GM19397 (cell line): ENCODE measurements around the gene FGF14.

Source experiments
- ATAC-seq: cut with Tn5 transposase; IDR thresholded peaks from one replicate; pipeline ENCODE4 v1.9.1; 2021; ENCODE audit warnings: mild to moderate bottlenecking, moderate library complexity; ENCODE audit not compliant: unreplicated experiment

The FGF14 gene

DNA sequence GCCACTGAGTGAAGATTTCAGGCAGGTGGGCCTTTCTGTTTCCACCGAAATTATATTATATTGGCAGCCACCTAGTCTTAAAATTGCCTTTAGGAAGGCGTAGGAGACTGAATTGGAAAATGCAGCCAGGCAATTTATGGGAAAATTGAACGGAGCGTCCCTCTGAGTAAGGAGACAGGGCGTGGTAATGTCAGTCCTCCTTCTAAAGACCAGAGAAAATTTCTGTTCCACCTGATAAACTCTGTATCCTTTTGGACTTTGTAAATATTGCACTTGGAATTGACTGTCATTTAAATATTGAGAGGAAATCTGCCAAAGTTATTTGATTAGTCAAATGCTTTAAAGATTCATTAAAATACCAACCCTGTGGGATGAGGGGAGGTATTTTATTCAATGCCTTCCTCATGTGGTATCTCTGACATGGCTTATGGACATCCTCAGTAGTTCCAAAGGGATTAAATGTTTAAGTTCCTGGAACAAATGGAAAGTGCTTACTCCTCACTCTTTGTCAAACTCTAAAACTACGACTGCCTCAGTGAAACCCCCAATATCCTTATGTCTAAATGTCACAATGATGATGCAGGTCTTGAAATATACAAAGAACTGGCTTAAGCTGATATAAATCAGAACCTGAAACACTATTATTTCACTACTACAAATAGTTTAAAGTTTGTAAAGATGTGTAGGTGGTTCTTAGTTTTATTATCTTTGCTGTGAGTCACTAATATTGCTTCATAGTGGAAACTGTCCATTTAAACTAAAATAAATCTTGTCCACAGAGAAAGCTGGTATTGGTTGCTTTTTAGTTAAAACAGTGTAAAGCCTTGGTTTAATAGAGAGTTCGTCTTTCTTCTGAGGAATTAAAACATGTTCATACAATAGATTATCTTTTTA lies 203.2 kb downstream of the FGF14 start:
- no peak for ATAC-seq

GRCh38 chr13:102197193-102197592 lies 204.7 kb downstream of the FGF14 start:
- ATAC-seq = no peak

DNA sequence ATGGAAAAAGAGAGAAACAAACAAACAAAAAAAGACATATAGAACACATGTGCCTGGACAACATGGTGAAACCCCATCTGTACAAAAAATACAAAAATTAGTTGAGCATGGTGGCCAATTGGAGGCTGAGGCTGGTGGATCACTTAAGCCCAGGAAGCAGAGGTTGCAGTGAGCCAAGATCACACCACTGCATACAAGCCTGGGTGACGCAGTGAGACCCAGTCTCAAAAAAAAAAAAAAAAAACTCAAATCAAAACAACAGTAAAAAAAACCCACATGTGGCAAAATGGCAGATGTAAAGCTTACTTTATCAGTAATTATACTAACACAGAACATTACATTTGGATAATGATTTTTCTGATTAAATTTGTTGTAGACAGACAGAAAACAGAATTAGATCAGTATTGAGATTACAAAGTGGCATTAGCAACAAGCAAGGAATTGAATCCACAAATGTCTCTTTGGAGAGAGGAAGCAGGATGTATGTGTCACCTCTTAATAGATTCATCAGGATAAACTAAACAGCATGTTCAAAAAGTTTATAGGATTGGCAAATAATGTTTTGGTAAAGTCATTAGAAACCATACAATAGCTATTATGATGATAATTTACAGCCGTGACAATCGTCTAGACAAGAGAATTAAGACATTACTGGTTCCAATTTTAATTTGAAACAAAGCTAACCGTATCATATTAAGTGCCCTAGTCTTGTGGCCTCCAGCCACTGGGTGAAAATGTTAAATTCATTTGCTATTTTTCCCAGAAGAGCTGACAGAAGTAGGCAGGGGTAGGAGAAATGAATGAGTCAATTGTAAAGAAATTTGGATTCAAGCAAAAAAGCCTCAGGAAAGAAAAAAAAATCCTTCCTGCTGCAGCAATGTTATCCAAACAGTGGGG lies 206.0 kb downstream of the FGF14 start:
- ATAC-seq = no peak

GRCh38 chr13:102192858-102193257 lies 209.0 kb downstream of the FGF14 start:
- no peak for ATAC-seq

- ATAC-seq = no peak
Observed at GRCh38 chr13:102191951-102192502, 209.8 kb downstream of the FGF14 start.

DNA sequence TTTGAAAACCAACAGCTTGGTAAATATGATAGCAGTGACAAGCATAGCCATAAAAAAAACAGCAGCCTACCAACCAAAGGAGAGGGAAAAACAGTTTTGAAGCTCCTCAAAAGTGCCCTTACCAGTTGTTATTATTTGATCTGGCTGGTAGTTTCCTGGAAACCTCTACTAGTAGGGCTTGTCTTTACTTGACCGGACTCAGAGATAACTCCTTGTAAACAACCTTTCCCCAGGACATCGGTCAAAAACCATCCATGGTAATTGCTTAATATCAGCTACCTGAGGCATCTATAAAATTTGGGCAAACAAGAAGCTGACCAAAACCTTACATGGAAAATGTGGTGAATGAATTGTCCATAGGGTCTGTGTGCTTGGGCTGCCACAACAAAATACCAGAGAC lies 210.9 kb downstream of the FGF14 start:
- no peak for ATAC-seq

DNA sequence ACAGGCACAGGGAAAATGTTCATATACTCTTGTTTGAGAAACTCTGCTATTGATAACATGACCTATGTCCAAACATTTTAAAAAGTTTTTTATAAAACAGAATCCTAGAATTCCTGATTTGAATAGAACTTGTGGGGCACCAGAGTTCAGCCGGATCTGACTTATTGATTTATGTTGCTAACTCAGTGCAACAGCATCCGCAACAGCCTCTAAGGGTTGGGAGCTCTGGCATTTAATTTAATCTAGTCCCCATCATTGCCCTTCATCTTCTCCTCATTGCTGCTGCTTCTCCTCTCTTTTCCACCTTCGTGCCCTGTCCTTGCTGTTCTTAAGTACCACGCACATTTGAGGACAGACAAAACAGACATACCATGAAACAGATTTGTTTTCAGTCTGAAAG lies 214.5 kb downstream of the FGF14 start:
- ATAC-seq = no peak

DNA sequence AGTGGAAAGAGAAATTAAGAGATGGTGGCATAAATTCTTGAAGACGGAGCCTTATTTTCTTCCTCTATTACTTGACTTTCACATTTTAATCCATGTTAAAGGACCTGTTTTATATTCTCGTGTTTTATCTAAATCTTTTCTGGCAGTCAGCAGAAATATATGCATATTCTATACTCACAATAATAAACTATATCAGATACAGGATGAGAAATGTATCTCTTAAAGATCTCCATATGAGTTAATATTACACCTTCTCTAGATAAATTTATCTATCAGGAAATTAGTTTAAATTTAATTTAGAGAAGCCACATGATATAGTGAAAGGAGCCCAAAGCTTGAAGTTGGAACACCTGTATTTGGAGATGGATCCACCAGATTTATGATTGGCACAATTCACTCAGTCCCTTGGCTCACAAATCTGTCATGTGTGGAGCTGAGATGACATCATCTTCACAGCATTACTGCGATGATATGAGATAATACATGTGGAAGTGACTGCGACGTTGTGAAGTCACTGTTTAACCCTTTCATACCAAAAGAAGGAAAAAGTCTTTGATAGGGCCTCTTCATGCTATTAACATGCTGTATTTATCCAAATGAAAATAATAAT lies 216.4 kb downstream of the FGF14 start:
- ATAC-seq = no peak

- no peak for ATAC-seq
Observed at GRCh38 chr13:102183509-102184182, 218.2 kb downstream of the FGF14 start.

GRCh38 chr13:102182170-102182569 lies 219.7 kb downstream of the FGF14 start:
- no peak for ATAC-seq

GRCh38 chr13:102177431-102177830 lies 224.4 kb downstream of the FGF14 start:
- no peak for ATAC-seq

DNA sequence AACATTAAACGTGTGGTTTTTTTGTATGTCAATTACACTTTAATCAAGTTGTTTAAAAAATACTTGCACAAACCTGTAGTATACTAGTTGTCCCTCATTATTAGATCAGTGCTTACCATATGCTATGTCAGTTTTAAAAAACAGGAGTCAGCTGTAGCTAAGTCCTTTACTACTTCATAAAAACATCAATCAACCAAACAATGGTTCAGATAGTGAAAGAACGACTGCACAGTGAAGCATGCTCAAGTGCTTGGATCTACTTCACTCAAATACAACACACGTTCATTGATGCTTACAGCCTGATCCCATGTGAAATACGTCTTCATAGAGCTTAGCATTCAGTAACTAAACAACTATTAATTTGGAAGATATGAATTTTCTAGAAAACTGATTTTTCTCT lies 225.0 kb downstream of the FGF14 start:
- ATAC-seq = no peak

DNA sequence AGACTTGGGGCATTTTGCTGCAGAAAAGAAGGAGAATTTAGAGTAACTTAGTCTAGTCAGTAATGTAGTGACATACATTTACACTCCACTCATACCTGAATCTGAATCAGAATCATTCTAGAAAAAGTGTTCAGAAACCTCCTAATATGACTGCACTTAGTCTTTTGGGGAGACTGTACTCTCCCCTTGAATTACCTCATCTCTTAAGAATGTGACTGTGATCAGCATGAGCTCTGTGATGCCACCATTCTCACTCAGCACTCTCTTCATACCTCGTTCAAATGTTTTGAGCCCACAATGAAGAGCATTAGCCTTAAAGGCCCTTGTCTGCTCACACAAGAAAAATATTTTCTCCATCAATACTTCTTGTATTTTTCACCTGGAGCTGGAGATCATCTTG lies 229.4 kb downstream of the FGF14 start:
- no peak for ATAC-seq

DNA sequence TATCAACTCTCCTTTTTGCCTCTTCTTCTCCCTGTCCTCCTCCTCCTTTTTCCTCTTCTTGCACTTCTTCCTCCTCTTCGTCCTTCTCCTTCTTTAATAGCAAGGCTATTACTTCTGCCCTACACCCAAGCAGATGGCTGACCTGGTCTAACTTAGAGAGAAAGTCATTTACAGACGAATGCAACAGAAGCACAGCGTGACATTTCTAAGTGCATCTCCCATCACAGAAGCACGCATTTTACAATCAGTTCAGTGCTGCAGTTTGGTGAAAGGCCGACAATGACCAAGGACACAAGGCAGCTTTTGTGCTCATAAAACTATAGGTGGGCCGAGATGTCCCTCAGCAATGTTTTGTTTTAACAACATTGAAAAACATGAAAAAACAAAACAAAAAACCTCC lies 231.5 kb downstream of the FGF14 start:
- no peak for ATAC-seq

DNA sequence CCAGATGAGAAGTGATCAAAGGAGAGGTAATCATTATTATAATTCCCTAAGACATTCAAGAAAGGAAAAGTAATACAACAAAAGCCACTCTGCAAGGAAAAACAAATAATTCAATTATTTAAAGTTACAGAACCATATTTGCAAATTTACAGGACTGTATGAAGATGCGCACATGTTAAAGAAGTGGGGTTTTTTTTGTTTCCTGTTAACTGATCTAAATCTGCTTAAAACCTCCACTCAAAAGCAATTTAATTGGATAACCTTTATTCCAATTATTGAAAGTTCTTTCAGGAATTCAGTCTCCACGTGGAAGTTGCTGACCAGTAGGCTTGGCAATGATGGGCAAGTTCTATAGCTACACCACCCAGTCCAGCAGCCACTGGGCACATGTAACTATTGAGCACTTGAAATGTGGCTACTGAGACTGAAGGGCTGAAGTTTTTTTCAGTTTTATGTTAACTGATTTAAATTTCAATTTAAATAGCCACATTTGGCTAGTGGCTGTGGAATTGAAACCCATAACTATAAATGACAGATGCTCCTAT lies 232.3 kb downstream of the FGF14 start:
- ATAC-seq = no peak

GRCh38 chr13:102152790-102153189 lies 249.1 kb downstream of the FGF14 start:
- no peak for ATAC-seq

DNA sequence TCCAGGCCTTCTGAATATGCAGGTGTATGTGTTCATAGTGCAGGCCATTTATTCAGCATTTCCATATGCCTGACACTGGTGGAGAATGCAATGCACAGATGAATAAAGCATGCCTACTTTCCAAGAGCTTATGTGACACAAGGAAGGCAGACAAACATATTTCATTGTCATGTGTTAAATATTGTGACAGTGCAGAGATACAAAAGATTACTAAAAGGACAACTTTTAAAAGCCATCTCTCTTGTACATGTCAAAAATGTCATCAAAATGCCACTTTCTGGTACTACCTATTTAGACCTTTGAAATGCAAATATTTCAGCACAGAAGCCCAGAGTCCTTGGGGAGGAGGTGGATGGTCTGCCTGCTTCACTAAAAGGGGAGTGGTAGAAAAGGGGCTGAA lies 254.5 kb downstream of the FGF14 start:
- no peak for ATAC-seq

DNA sequence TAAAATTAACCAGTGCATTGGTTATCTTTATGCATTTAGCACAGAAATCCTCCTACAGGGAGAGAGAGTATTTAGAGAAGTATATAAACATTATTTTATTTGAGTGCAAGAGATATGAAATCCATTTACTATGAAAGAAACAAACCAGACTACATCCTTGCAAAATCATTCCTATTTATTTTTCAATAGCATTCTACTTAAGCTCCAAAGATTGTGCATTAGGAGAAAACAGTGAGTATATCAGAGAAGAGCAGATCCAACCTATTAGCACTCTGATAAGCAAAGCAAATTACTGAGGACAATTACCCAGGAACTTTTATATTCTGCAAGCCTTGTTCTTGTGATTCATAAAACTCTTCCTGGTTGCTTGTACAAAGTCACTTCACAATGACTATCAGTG lies 256.1 kb downstream of the FGF14 start:
- ATAC-seq = no peak

GRCh38 chr13:102142473-102142826 lies 259.4 kb downstream of the FGF14 start:
- ATAC-seq = no peak
